Uterus (tissue), 2 donors: Measurements from ENCODE around the gene MISP.

Source experiments
- CTCF ChIP-seq, 4 experiments: fragments of 200-600 bp in 2 of 4; fragments of 450-650 bp in 2 of 4; sonication (generic) in 2 of 4; IDR thresholded peaks; one replicate each; pipeline ENCODE4 v1.5.1; 2016 to 2019; ENCODE audit warnings: antibody characterized with exemption in 4 of 4, mild to moderate bottlenecking in 2 of 4, moderate library complexity in 1 of 4
- POLR2A ChIP-seq, 2 donors: fragments of 450-650 bp; IDR thresholded peaks; one replicate each; pipeline ENCODE4 v1.6.1; 2016; ENCODE audit warnings: antibody characterized with exemption in 2 of 2, mild to moderate bottlenecking in 1 of 2, moderate library complexity in 1 of 2

DNA sequence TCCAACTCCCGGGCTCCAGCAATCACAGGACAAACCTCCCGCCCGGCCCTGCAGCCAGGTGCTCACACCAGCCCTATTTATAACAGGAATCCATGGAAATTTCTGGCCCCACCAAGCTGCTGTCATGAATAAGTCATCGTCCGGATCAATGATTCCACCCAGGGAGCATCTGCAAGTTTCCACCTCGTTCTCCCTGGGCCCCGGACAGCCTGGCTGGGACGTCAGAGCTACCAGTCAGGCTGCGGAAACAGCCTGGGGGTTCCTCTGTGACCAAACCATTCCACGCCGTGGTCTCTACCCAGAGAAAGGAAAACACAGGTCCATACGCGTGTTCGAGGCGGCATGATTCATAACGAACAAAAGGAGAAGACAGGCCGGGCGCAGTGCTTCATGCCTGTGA, 25.6 kb downstream of the MISP start:
- TF ChIP-seq CTCF (IDR thresholded peaks at IDR 0.05) (no peak), POLR2A (IDR thresholded peaks at IDR 0.05) (no peak)
